Measurements from ENCODE around the gene NEK2. TPM values are rescaled to one million over a fixed set of nuclear protein-coding genes. Genes with fewer than 3 reads are reported as not detected.

NEK2 gene
- total RNA-seq, 2 donors from 2014 or later: not detected

- Histone ChIP-seq H3K9me3 (no peaks in the 10 kb centered on the region), H3K27me3 (no peaks in the 10 kb centered on the region), H3K4me1 (no peaks in the 10 kb centered on the region), H3K36me3 (replicated peaks in 1 of 2; ENCODE audit: insufficient read depth in 1 of 2, low read depth in 2 of 2) (no peaks in the 10 kb centered on the region), H3K27ac (no peak overlapping the region), H3K4me3 (no peak overlapping the region)
- no peak for TF ChIP-seq POLR2A (IDR thresholded peaks at IDR 0.05)
- TF ChIP-seq CTCF (IDR thresholded peaks at IDR 0.05): no peak
- WGBS, 2 donors: 83 to 84% methylated on average over 13 of the region's 13 CpGs
- DNase-seq (peak in 1 of 4 donors; percentile 44), ATAC-seq (no peak)
- intact Hi-C loops (cut with DNase I): no loop called here
Measured at GRCh38 chr1:211616231-211616964, 59.0 kb downstream of the NEK2 start.

- TF ChIP-seq POLR2A (IDR thresholded peaks at IDR 0.05): no peak
- TF ChIP-seq CTCF (IDR thresholded peaks at IDR 0.05): no peak
- Histone ChIP-seq H3K4me3 (no peak overlapping the region), H3K27me3 (no peaks in the 10 kb centered on the region), H3K27ac (no peak overlapping the region), H3K4me1 (no peaks in the 10 kb centered on the region), H3K36me3 (replicated peaks in 1 of 2; ENCODE audit: insufficient read depth in 1 of 2, low read depth in 2 of 2) (no peaks in the 10 kb centered on the region), H3K9me3 (no peaks in the 10 kb centered on the region)
- WGBS, 2 donors: 56 to 65% methylated on average over 9 to 11 of the region's 11 CpGs
- intact Hi-C loops (cut with DNase I): no loop called here
- ATAC-seq: no peak
- no peak for DNase-seq
Measured at GRCh38 chr1:211614615-211615014, 60.8 kb downstream of the NEK2 start.

GRCh38 chr1:211613951-211614350, 61.5 kb downstream of the NEK2 start:
- intact Hi-C loops (cut with DNase I): no loop called here
- ATAC-seq (no peak), DNase-seq (no peak)
- TF ChIP-seq CTCF (IDR thresholded peaks at IDR 0.05) (no peak), POLR2A (IDR thresholded peaks at IDR 0.05) (no peak)
- Histone ChIP-seq H3K4me3 (no peak overlapping the region), H3K9me3 (no peaks in the 10 kb centered on the region), H3K27me3 (no peaks in the 10 kb centered on the region), H3K36me3 (replicated peaks in 1 of 2; ENCODE audit: insufficient read depth in 1 of 2, low read depth in 2 of 2) (no peaks in the 10 kb centered on the region), H3K27ac (no peak overlapping the region), H3K4me1 (no peaks in the 10 kb centered on the region)
- 56 to 66% methylated on average over 5 of the region's 5 CpGs for WGBS, 2 donors

- intact Hi-C loops (cut with DNase I): no loop called here
- DNase-seq (peak in 3 of 4 donors; percentile 50 to 78 (median 56)), ATAC-seq (peak; percentile 75)
- Histone ChIP-seq H3K9me3 (no peaks in the 10 kb centered on the region), H3K27me3 (no peaks in the 10 kb centered on the region), H3K36me3 (replicated peaks in 1 of 2; ENCODE audit: insufficient read depth in 1 of 2, low read depth in 2 of 2) (no peaks in the 10 kb centered on the region), H3K4me1 (peaks cover under 1% of the 10 kb centered on the region), H3K27ac (no peak overlapping the region), H3K4me3 (no peak overlapping the region)
- 75 to 83% methylated on average over 8 of the region's 8 CpGs for WGBS, 2 donors
- no peak for TF ChIP-seq POLR2A (IDR thresholded peaks at IDR 0.05)
- no peak for TF ChIP-seq CTCF (IDR thresholded peaks at IDR 0.05)
Measured at GRCh38 chr1:211613108-211613947, 62.1 kb downstream of the NEK2 start.

All from body of pancreas (tissue), 4 donors.